ENCODE data around the gene UBE3D.

DNA sequence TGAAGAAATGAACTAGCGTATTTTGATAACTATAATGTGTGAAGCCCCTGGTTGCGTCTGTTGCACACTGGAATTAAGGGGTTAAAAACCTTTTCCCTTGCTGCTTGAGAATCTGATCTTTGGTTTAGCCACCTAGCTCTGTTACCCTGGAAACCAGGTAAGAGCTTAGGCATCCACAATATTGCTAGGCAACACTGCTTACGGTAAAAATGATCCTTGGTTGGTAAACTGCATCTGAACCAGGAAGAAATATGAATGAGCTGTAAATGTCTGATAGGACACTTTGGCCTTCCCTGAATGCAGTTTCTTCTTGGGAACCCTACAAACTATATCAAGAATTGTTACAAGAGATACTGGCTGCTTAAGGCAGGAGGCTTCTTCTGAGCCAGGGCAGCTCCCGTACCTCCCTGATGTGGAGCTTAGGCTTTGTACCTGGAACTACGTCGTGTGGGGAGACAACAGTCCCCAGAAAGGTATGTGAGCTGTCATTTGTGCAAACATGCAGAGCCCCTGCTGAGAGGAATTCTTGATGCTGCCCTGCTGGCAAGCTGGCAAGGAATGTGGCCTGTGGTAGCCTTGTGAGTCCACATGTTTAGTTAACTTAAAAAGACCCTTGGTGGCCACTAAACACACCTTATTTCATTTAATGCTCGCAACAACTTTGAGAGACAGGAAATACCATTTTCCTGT is 18.4 kb downstream of the UBE3D start:
- TF ChIP-seq, protein P1, sequence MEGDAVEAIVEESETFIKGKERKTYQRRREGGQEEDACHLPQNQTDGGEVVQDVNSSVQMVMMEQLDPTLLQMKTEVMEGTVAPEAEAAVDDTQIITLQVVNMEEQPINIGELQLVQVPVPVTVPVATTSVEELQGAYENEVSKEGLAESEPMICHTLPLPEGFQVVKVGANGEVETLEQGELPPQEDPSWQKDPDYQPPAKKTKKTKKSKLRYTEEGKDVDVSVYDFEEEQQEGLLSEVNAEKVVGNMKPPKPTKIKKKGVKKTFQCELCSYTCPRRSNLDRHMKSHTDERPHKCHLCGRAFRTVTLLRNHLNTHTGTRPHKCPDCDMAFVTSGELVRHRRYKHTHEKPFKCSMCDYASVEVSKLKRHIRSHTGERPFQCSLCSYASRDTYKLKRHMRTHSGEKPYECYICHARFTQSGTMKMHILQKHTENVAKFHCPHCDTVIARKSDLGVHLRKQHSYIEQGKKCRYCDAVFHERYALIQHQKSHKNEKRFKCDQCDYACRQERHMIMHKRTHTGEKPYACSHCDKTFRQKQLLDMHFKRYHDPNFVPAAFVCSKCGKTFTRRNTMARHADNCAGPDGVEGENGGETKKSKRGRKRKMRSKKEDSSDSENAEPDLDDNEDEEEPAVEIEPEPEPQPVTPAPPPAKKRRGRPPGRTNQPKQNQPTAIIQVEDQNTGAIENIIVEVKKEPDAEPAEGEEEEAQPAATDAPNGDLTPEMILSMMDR (IDR thresholded peaks at IDR 0.05), result no peak
- no peak for TF ChIP-seq POLR2A (IDR thresholded peaks at IDR 0.05)

All from testis (tissue), 2 donors.